Stimulated activated CD8-positive, alpha-beta memory T cell treated with anti-CD3 and anti-CD28 coated beads, Interleukin-4, amount 100 ng/mL, for 48 hours (primary cell): ENCODE data around the gene MACROD1.

ENCODE experiments used
- DNase-seq: peaks from one replicate; pipeline ENCODE4 v3.0.0-alpha.2; 2020

Gene MACROD1

DNA sequence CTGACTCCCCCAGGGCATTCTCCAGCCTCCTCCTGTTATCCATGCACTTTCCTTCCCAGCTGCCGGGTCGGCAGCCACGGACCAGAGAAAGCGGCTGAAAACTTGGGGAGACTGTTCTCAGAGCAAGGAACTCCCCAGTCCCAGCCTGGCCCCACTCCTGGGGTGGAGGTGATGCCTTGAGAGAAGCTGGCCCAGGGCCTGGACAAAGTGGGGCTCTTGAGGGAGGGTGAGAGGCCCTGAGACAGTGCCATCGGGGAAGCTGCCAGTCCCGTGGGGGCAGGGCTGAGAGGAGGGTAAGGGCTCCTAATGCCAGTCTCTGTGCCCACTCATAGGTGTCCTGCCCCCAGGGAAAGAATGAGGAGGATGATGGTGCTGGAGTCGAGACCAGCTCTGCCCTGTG, 76.4 kb downstream of the MACROD1 start:
- DNase-seq: no peak

DNA sequence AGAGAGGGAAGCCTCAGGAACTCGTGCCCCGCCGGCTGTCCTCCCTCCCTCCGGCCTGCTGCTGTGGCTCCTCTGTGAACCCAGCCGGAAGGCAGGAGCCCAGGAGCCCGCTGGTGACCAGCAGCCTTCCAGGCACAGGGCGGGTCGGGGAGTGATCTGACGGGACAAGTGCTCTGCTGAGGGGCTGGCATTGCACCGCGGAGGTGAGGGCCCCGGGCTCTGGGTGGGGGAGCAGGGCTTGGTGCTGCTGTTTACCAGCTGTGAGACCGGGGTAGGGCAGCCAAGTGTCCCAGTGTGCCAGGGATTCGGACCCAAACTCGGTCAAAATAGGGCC, 76.9 kb downstream of the MACROD1 start:
- DNase-seq: no peak

DNA sequence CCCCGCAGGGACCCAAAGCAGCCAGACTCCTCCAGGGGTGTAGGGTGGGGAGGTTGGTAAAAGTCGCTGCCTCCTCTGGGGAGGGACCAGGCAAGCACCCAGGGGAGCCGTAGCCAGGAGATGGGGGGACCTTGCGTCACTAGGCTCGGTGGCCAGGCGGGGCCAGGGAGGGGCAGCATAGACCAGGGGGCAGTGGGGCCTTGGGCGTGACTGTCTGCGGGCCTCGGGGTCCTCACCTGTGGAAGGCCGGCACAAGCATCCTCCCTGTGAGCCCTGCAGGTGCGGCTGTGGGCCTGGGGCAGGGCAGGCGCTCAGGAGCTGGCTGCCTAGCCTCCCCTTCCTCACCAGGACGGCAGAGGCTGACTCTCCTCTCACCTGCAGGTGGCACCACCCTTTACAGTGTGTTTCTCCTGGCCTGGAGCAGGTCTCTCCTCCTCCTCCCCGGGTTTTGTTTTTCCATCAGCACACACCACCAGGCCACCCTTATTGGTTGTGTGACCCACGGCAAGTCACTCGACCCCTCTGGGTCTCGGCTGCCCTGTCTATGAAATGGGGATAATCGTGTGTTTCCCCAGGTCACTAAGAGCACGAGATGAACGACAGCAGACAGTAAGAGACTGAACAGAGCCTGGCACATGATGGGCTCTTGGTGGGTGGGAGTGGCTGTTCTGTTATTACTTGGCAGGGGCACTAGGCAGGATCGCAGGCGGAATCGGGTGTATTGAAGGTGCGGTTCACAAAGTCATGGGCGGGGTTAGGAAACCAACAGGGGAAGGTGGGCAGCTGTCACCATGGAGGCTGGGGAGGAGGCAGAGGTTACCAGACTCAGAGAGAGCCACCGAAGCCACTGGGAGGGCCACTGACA, 77.5 kb downstream of the MACROD1 start:
- DNase-seq: no peak

DNA sequence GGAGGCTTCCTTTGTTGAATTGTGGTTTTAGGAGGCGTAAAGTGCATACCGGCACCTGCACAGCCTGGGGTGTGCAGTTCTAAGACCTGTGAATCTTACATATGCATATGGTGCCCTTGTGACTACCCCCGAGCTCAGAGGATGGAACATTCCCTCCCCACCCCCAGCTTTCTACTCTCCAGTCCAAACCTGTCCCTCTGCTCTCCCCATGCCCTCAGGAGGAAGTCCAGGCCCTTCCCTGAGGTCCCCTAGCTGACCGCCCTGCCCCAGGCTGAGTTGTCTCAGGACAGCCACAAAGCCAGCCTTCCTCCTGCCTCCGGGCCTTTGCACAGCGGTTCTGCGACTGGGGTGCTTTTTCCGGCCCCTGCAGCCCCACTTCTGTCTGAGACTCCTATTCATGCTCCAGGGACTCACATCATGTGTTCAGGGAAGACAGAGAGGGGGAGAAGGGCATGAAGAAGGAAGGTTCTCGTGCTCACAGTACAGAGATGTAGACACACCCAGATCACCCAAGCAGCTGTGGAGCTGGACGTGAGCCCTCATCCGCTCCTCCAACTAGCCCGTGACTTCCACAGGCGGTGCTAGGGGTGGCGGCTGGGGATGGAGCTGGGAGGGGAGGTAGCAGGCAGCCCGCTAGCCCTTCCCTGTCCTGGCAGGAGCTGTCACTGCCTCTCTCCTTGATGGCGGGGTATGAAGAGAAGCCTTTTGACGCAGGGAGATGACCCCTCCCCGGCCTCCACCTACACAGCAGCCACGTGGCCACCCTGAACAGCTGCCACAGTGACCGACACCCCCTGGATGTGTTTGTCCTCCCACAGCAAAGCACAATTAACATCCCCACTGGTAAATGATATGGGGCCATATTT, 79.4 kb downstream of the MACROD1 start:
- DNase-seq: no peak

DNA sequence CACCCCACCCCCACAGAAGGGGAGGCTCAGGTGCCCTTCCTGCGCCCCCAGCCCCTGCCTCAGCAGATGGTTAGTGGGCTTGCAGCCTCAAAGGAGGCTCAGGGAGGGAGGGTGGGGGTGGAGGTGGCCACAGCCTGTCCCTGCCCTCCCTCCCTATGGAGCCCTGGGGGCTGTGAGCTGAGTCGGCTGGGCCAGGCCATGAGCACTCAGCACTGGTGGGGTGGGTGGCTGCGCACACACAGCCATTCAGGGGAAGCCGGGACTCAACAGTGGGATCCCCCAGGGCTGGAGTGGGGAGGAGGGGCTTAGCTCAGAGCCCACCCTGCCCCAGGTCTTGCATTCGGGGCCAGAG, 80.0 kb downstream of the MACROD1 start:
- DNase-seq: no peak

DNA sequence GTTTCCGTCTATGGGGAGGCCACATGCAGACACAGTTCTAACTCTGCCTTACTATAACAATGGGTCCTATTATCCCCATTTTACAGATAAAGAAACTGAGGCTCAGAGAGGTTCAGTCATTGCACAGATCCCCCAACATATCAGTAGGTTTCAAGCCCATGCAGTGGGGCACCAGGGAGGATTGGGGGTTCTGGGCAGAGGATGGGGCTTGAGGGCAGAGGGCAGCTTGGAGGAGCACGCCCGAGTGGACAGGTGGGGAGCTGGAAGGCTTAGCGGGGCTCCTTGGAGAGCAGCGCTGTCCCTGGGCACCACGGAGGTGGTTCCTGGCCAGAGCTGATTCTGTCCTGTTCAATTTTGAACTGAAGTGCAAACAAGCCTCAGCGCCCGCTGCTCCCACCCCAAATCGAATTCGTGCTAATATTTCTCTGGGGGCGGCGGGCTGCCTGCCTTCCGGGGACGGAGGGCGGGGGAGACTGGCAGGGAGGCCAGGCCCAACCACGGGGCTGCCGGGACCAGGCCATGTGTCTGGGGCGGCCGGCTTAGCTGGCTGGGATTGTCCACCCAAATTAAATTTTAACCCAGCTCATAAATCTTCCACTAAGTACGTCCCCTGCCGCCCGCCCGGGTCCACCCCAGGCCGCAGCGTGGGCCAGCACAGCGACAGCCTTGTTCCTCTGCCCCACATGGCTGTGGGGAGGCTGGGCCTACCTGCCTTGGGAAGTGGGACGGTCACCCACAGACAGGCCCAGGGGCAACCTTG, 80.8 kb downstream of the MACROD1 start:
- no peak for DNase-seq

DNA sequence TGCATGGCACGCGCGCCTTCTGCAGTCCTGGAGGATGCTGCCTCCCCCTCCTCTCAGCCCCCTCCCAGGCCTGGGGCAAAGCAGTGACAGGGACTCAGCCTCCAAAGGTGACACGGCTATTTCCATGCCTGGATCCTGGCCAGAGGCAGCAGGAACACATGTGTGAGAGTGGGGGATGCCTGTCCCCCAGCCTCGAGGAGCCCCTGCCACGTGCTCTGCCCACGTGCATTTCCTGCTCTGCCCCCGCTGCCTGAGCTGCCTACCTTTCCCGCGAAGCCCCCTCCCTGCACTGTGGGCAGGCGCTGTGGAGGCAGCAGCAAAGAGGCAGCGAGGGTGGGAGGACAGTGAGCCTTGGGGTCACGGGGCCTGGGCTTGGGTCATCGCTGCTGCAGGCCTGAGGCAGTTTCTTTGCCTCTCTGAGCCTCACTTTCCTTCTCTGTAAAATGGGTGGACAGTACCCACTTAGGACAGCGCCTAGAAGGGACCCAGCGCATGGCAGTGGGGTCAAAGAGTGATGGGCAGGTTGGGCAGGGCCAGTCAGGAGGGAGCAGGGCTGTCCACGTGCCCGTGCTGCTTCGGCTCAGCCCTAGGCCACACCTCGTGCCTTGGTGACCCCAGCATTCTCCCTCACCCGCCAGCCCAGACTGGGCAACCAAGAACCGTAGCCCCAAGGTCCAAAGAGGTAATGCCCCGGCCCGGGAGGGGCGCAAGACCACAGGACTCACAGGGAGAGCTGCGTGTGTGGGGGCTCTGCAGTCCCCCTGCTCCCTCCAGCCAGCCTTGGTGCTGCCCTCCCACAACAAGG, 81.6 kb downstream of the MACROD1 start:
- DNase-seq: no peak

DNA sequence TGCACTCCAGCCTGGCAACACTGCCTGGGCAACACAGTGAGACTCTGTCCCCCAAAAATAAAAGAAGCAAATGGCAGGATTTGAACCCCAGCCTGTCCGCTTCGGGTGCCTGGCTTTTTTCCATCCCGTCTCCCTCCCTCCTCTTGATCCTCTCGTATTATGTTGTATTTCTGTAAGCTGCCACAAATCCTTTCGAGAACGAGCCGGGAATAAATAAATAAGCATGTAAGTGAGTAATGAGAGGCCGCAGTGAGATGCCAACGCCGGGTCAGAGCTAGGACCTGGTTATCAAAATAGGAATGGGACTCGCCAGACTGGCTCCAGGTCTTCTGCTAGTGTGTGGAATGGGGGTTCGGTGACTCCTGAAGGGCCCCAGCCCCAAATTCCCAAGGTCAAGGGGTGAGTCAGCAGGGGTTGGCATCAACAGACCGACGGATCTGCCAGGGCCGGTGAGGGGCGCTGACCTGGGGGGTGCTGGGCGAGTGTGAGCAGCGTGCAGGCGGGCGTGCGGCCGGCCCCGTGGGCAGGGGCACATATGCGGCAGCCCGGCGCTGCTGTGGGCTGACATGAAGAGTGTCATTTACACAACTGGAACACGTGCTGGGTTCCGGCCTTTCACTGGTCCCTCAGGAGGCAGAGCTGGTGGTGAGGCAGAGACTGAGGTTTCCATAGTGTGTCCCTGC, 82.4 kb downstream of the MACROD1 start:
- no peak for DNase-seq

DNA sequence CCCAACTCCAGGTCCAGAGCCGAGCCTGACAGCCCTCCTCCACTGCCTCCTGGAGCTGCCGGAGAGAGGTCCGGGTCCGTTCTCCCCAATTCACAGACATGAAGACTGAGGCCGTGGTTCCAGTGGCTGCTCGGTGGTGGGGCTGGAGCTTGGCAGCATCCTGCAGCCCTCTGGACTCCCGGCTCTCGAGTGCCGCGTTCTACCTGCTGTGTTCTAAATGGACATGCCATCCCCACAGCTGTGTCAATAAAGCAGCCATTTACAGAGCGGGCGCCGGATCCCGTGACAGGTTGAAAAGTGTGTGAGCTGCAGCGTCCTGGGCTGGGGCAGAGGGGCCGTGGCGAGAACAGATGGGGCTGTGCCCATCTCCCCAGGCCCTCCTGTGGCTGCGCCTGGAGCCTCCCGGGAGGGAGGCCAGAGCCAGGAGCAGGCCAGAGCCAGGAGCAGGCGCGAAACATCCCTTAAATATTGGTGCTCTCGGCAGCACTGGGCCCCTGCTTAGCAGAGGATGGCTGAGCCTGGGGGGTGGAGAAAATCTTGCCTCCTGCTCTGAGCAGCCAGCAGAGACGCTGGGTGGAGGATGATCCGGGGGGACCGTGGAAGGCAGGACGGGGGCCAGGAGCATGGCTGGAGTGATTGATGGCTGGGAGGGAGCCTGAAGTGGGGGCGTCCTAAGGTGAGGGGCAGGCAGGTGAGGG, 84.0 kb downstream of the MACROD1 start:
- no peak for DNase-seq

DNA sequence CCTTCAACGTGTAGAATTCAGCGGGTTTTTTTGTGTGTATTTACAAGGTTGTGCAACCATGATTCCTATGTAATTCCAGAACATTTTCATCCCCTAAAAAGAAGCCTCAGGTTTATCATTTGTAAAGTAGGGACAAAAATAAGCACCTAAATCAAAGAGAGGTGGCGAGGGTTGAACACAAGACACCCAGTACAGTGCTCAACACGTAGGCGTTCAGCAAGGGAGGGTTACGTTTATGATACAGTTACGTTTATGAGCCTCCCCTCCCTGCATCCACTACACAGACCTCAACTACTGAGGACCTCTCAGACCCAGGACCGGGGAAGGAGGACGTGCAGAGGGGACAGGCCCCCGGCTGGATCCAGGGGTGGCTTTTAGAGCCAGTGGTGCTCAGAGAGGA, 85.5 kb downstream of the MACROD1 start:
- DNase-seq: no peak

DNA sequence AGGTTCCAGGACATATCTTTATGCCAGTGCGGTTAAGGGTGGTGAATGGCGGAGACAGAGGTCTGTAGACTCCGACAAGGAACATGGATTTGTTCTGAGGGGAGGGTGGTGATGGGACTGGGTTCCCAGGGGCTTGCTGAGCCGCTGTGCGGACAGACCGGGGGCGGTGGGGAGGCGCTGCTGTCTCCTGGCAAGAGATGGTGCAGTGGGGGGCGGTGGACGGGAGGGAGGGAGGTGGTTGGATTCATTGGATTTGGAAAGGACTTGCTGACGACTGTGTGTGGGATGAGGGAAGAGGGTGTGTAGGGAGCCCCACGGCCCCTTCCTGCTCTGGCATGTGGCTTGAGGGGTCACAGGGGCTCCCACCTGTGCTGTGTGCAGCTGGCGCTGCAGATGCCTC, 87.0 kb downstream of the MACROD1 start:
- no peak for DNase-seq

DNA sequence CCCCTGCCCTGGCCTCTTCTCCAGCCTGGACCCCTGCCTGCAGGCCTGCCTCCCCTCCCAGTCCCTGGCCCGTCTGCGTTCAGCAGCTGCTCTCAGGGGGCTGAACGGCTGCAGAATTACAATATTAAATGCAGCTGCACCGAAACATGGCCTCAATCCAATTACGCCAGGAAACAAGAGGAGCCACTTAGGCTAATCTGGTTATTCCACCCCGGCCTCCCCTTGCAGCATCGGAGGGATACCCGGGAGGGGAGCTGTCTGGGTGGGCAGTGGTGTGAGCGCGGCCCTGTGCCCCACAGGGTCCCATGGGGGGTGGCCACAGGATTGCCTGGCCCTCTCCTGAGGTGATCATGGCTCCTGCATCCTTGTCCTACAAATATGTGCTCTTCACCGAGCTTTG, 87.6 kb downstream of the MACROD1 start:
- no peak for DNase-seq

DNA sequence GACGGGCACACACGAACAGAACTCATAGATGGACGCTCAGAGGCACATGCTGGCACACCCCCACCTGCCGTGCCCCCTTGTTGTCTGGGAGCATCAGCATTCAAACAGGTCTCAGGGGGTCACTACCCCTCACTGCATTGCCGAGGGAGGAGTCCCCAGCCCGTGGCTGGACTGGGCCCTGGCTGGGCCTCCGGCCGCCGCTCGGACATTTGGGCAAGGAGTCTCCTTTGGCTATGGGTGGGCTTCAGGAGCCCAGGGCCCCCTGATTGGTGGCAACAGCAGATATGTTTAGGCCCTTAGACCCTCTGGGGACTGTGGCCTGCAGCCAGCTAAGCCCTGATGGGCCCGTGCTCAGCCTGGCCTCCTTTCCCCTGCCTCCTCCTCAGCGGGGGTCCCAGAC, 88.3 kb downstream of the MACROD1 start:
- no peak for DNase-seq

DNA sequence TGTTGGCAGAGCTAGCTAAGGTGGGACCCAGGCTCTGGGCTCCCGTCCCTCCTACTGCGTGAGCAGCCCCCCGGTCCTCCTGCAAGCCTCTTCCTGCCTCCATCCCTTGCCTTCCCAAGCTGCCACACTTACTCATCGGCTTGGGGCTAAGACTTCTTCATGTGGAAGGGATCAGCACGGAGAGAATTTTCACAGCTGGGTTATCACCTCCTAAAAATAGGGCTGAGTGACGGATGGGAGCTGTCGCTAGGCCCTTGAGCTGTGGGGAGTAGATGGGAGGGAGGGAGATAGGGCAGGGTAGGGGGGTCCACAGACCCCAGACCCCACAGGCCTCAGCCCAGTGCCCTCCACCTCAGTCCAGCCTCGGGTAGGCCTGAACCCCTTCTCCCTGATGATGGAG, 89.2 kb downstream of the MACROD1 start:
- DNase-seq: no peak

DNA sequence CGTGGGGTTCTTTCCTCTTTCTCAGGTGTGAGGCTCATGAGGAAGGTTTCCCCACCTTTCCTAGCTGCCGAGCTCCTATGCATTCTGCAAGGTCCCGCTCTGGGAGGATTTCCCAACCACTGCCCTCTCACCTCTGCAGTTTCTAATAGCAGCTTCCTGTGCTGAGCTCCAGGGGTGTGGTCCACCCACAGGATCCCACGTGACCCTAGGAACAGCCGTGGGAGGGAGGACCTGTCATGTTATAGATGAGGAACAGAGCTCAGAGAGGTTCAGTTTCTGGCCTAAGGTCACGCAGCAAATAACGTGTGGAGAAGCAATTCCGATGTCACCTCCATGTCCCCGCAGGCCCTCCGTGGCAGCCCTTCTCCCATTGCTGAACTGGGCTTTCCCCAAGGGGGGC, 91.7 kb downstream of the MACROD1 start:
- no peak for DNase-seq

DNA sequence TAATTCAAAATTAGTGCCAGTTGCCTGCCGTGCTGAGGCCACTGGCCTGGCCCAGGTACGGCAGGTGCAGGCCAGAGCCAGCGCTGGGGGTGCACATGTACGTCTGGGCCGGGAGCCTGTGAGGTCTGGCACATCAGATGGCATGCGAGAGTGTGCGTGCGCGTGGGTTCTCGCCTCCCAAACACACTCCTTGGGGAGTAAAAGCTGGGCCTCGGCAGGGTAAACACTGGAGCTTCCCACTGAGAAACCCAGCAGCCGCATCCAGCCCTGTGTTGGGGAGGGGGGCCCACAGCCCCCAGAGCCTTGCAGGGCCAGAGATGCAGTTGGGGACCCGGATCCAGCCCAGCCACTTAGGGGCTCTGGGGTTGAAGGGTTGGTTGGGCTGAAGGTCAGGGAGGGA, 92.4 kb downstream of the MACROD1 start:
- no peak for DNase-seq

DNA sequence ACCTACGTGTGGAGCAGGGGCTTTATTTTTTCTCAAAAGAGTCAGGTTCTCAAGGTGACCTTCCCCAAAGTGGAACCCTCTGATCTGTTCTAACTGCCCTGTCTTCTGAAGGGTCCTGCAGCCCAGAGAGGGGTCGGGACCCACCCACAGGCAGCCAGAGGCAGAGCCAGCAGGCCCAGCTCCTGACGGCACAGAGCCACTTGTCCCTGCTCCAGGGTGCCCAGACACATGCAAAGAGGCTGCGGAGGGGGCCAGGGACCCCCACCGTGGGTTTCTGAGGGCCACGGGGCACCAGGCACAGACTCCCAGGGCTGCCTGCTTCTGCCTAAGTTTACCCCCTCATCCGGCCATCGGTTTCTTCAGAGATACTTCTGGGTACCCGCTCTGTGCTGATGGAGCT, 93.0 kb downstream of the MACROD1 start:
- no peak for DNase-seq

DNA sequence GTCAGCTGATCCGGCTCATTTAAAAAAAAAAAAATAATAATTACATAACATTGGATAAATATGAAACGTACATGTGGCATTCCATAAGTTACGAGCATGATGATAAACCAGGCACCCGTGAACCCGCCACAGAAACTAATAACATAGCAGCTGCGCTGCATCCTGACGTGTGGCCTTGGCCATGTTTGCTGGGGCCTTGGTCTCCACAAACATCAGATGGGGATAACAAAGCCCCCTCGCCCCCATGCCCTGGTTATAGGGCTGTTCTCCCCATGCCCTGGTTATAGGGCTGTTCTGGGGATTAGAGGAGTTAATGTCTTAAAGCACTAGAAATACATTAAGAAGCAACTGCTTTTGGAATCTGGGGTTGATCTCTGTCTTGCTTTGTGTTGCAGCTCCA, 93.5 kb downstream of the MACROD1 start:
- DNase-seq: no peak

DNA sequence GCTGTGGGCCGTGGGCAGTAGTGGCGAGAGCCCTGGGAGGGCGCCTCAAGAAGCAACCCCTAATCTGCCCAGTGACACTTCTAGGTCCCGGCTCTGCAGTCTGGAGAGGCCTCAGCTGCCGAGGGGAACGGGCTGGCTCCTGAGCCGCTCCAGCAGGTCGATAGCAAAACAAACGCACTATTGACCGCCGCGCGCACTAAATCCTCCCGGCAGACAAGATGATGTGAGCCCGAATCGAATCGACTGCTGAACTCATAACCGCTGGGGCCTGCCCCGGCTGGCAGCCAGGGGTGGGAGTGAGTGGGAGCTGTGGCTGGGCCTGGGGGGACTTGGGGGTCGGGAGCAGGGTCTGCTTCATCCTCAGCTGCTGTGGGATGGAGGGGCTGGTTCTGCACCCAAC, 94.1 kb downstream of the MACROD1 start:
- DNase-seq: no peak

DNA sequence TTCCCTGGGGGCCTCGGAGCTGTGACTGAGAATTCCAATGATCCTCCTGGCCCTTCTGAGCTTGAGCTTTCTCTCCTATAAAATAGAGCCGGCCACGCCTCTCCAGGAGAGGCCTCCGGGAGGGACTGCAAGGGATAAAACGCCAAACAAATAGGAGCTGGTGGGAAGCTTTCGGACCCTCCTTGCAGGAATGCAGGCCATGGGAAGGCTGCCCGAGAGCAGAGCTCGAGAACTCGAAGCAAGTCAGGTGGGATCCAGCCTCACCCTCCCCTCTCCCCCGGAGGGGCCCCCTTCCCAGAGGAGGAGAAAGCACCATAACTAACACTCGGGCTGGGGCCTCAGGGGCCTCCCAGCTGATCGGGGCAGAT, 95.6 kb downstream of the MACROD1 start:
- no peak for DNase-seq
